Measurements from ENCODE around the gene PPOX.

The PPOX gene

GRCh38 chr1:161180639-161181038 is 14.4 kb downstream of the PPOX start:
- Histone ChIP-seq H3K36me3 (ENCODE audit: low read length) (no peaks in the 10 kb centered on the region), H2AFZ (ENCODE audit: low read depth, low read length, severe bottlenecking) (no peak overlapping the region), H4K20me1 (ENCODE audit: low read depth, low read length) (no peaks in the 10 kb centered on the region), H3K4me2 (ENCODE audit: low read depth, low read length, poor library complexity, severe bottlenecking) (no peak overlapping the region), H3K79me2 (ENCODE audit: insufficient read depth, low read length) (no peaks in the 10 kb centered on the region; the same call in 1 of the 2 replicates), H3K9ac (ENCODE audit: low read length) (no peak overlapping the region), H3F3A (ENCODE audit: insufficient read depth) (peaks cover 17% of the 10 kb centered on the region), H3K4me3 (ENCODE audit: insufficient read depth, low read length, poor library complexity, severe bottlenecking) (no peak overlapping the region), H3K9me2 (replicated peaks; ENCODE audit: insufficient read depth, low read length) (no peaks in the 10 kb centered on the region), H3K9me3 (ENCODE audit: insufficient read depth, low read length) (no peaks in the 10 kb centered on the region), H3K27me3 (ENCODE audit: low read length) (no peaks in the 10 kb centered on the region), H3K27ac (ENCODE audit: low read depth, low read length) (no peak overlapping the region)
- no peak for TF ChIP-seq EZH2phosphoT487 (conservative IDR thresholded peaks at IDR 0.05; ENCODE audit: low read length)
- TF ChIP-seq, protein P1, sequence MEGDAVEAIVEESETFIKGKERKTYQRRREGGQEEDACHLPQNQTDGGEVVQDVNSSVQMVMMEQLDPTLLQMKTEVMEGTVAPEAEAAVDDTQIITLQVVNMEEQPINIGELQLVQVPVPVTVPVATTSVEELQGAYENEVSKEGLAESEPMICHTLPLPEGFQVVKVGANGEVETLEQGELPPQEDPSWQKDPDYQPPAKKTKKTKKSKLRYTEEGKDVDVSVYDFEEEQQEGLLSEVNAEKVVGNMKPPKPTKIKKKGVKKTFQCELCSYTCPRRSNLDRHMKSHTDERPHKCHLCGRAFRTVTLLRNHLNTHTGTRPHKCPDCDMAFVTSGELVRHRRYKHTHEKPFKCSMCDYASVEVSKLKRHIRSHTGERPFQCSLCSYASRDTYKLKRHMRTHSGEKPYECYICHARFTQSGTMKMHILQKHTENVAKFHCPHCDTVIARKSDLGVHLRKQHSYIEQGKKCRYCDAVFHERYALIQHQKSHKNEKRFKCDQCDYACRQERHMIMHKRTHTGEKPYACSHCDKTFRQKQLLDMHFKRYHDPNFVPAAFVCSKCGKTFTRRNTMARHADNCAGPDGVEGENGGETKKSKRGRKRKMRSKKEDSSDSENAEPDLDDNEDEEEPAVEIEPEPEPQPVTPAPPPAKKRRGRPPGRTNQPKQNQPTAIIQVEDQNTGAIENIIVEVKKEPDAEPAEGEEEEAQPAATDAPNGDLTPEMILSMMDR (IDR thresholded peaks at IDR 0.05; ENCODE audit: insufficient read depth, low read length, poor library complexity, severe bottlenecking): no peak

GRCh38 chr1:161182214-161182613 is 16.0 kb downstream of the PPOX start:
- peaks cover 13% of the 10 kb centered on the region for H3F3A ChIP-seq (ENCODE audit: insufficient read depth)
- no peak overlapping the region for H3K4me3 ChIP-seq (ENCODE audit: insufficient read depth, low read length, poor library complexity, severe bottlenecking)
- no peaks in the 10 kb centered on the region for H3K79me2 ChIP-seq (ENCODE audit: insufficient read depth, low read length)
- no peaks in the 10 kb centered on the region for H3K9me3 ChIP-seq (ENCODE audit: insufficient read depth, low read length)
- H2AFZ ChIP-seq (ENCODE audit: low read depth, low read length, severe bottlenecking): no peak overlapping the region
- no peak overlapping the region for H3K4me2 ChIP-seq (ENCODE audit: low read depth, low read length, poor library complexity, severe bottlenecking)
- H4K20me1 ChIP-seq (ENCODE audit: low read depth, low read length): no peaks in the 10 kb centered on the region
- no peaks in the 10 kb centered on the region for H3K9me2 ChIP-seq (replicated peaks; ENCODE audit: insufficient read depth, low read length)
- no peak overlapping the region for H3K9ac ChIP-seq (ENCODE audit: low read length)
- no peak overlapping the region for H3K27ac ChIP-seq (ENCODE audit: low read depth, low read length)
- TF ChIP-seq, protein P1 (IDR thresholded peaks at IDR 0.05; ENCODE audit: insufficient read depth, low read length, poor library complexity, severe bottlenecking): no peak
- TF ChIP-seq EZH2phosphoT487 (conservative IDR thresholded peaks at IDR 0.05; ENCODE audit: low read length): no peak
- H3K27me3 ChIP-seq (ENCODE audit: low read length): no peaks in the 10 kb centered on the region
- no peaks in the 10 kb centered on the region for H3K36me3 ChIP-seq (ENCODE audit: low read length)

GRCh38 chr1:161185282-161185682 is 19.1 kb downstream of the PPOX start:
- Histone ChIP-seq H3K9ac (ENCODE audit: low read length) (no peak overlapping the region), H3K27me3 (ENCODE audit: low read length) (no peaks in the 10 kb centered on the region), H3K4me3 (ENCODE audit: insufficient read depth, low read length, poor library complexity, severe bottlenecking) (no peak overlapping the region), H3F3A (ENCODE audit: insufficient read depth) (peaks cover 4% of the 10 kb centered on the region; the same call in 1 of the 2 replicates), H4K20me1 (ENCODE audit: low read depth, low read length) (no peaks in the 10 kb centered on the region), H3K79me2 (ENCODE audit: insufficient read depth, low read length) (no peaks in the 10 kb centered on the region), H2AFZ (ENCODE audit: low read depth, low read length, severe bottlenecking) (peak overlapping the region; percentile 66), H3K9me3 (ENCODE audit: insufficient read depth, low read length) (no peaks in the 10 kb centered on the region), H3K27ac (ENCODE audit: low read depth, low read length) (peak overlapping the region; percentile 46), H3K36me3 (ENCODE audit: low read length) (no peaks in the 10 kb centered on the region), H3K4me2 (ENCODE audit: low read depth, low read length, poor library complexity, severe bottlenecking) (peak overlapping the region; percentile 46), H3K9me2 (replicated peaks; ENCODE audit: insufficient read depth, low read length) (no peaks in the 10 kb centered on the region)
- TF ChIP-seq, protein P1 (IDR thresholded peaks at IDR 0.05; ENCODE audit: insufficient read depth, low read length, poor library complexity, severe bottlenecking): no peak
- TF ChIP-seq EZH2phosphoT487 (conservative IDR thresholded peaks at IDR 0.05; ENCODE audit: low read length): no peak
